Coronary artery (tissue), 2 donors: ENCODE measurements around the gene SCO1.

Experiments used
- DNase-seq: peaks from one replicate; pipeline ENCODE4 v3.0.0-alpha.2; 2017; ENCODE audit warnings: low spot score
- H3K27ac ChIP-seq, 2 donors: fragments of 200-600 bp; sonication (generic); one replicate each; pipeline ENCODE4 v1.5.1; 2016 to 2019
- H3K4me3 ChIP-seq: fragments of 200-600 bp; sonication (generic); 2 replicates; pipeline ENCODE4 v1.5.1; 2016; ENCODE audit warnings: mild to moderate bottlenecking, moderate library complexity
- TF ChIP-seq, protein P1 (sequence below): fragments of 200-600 bp; sonication (generic); IDR thresholded peaks from one replicate; pipeline ENCODE4 v1.5.1; 2019; ENCODE audit warnings: antibody characterized with exemption

SCO1 gene

DNA sequence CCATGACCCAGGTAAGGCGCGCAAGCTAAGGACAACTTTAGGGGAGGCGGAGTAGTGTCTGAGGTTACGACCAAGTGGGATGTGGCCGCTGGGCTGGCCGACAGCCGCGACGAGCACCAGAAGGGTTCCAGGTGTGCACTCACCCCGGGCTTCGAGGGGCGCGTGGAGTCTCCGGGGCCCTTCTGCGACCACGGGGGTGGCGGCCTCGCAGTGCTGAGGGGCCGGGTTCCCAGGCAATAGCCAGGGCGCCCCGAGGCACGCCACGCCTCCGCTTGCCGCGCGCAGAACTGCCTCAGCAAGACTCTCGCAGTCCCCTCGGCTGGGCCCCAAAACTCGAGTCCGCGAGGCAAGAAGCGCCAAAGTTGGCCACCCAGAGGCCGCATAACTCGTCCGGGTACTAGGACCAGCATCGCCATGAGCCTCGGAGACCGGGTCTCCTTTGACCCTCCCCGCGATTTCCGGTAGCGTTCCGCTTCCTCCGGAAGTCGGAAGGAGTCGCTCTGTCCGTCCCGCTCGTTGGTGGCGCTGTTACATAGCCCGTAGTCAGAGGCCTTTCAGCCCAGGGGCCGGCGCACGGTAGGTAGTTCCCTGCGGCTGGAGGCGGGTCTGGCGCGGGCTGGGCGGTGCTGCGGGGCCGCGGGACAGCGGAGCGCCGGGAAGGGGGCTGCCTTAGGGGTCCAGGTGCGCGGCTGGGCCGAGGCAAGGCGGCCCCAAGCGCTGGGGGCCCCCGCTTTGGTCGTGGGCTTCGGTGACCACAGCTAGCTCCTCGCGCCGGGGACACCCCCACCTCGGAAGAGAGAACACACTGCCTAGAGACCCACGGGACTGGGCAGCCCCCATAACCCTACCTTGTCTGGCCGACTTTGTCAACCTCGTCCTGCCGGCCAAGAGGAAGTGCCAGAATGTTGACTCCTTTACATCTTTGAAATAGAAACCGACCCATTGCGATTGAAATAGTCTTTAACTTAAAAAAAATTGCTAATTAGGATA lies at the start of gene SCO1, which contains the start of gene ADPRM:
SCO1 (minus strand) TSS at position 442 of the 990 bp plus-strand sequence; CDS start at position 416, 26 bp downstream.
ADPRM (plus strand) TSS at position 503 of the 990 bp plus-strand sequence. CDS start 7,333 bp downstream, outside the sequence.
- Histone ChIP-seq H3K27ac (peak within 1 kb of the TSS; percentile 91 to 95), H3K4me3 (peak within 1 kb of the TSS; percentile 85)
- DNase-seq, result peak; percentile 94
- TF ChIP-seq, protein P1, sequence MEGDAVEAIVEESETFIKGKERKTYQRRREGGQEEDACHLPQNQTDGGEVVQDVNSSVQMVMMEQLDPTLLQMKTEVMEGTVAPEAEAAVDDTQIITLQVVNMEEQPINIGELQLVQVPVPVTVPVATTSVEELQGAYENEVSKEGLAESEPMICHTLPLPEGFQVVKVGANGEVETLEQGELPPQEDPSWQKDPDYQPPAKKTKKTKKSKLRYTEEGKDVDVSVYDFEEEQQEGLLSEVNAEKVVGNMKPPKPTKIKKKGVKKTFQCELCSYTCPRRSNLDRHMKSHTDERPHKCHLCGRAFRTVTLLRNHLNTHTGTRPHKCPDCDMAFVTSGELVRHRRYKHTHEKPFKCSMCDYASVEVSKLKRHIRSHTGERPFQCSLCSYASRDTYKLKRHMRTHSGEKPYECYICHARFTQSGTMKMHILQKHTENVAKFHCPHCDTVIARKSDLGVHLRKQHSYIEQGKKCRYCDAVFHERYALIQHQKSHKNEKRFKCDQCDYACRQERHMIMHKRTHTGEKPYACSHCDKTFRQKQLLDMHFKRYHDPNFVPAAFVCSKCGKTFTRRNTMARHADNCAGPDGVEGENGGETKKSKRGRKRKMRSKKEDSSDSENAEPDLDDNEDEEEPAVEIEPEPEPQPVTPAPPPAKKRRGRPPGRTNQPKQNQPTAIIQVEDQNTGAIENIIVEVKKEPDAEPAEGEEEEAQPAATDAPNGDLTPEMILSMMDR, result no peak

DNA sequence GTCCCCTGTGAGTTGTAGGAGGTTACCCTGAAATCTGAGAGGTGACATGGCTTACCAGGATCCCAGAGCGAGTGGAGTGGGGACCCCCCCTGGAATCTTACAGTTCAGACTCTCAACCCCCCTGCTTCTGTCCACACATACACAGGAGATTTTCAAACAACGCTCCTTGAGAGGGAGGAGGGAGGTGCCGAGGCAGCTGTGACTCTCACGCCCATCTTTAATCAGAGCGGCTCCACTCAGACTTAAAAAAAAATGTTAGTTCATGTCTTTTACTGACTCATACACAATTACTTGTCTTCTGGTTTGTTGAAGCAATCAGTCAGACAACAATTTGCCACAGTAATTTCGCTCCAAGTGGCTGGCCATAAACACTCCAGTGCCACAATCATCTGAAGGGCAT lies 47.9 kb upstream of the SCO1 start:
- TF ChIP-seq, protein P1, result no peak
- no peak for DNase-seq
- Histone ChIP-seq H3K27ac (peak overlapping the region in 1 of 2 donors; percentile 19), H3K4me3 (no peak overlapping the region)

DNA sequence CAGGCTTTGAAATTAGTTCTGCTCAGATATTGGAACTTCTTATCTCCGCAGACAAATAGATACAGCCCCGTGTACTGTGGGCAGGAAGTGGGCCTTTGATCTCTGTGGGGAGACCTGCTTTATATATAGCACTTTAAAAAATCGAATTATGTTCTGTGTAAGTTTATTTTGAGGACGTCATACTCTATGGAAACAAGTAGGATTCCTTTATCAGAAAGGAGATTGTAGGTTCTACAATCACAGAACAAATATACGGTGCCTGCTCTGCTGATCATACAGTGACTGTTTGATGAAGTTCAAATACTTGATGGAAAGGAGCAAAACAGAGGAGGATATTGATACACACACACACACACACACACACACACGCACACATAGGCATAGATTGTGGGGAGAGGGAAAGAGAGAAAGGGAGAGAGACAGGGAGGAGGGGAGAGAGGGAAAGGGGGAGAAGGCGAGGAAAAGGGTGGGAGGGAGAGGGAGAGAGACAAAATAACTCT lies 47.2 kb upstream of the SCO1 start:
- no peak overlapping the region for H3K27ac ChIP-seq
- H3K4me3 ChIP-seq, result no peak overlapping the region
- no peak for DNase-seq
- TF ChIP-seq, protein P1, result no peak

DNA sequence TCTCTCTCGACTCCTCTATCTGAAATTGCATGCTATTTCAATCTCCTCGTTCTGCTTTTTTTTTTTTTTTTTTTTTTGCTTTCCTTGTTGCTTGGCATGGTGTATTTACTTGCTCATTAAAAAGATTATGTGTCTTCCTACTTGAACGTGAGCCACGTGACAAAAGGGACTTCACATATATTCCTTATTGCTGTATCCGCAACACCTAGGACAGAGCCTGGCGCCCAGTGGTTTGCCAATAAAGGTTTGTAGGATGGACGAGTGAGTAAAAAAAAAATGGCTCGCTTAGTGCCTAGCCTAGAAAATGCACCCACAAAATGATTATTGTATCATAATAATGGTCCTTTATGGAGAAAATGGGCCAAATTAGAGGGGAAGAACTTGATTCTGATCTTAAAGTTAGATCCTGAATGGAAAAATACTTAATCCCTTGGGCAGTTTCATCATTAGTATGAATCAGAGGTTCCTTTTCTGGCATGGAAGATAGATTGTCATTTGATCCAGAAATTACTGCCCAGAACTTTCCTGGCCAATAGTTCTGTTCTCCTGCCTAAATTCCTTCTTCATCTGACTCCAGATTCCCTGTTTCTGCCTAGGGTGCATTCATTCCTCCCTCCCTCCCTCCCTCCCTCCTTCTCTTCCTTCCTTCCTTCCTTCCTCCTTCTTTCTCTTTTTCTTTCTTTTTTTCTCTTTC lies 46.1 kb upstream of the SCO1 start:
- H3K4me3 ChIP-seq, result no peak overlapping the region
- no peak for DNase-seq
- H3K27ac ChIP-seq, result peak overlapping the region in 1 of 2 donors; percentile 46
- TF ChIP-seq, protein P1, result no peak

DNA sequence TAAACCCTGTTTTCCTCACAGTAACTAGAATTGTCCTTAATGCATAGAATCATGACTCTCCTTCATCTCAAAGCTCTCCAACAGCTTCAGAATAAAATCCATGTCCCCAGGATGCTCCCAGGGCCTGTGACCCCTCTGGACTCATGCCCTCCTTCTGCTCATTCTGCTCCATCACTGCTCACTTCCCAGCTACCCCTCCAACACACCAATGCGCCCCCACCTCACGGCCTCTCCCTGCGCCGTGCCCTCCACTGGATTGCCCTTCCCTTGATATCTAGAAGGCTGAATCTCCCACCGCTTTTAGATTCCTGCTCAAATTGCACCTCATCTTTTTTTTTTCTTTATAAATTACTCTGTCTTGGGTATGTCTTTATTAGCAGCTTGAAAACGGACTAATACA lies 45.1 kb upstream of the SCO1 start:
- no peak for DNase-seq
- Histone ChIP-seq H3K4me3 (no peak overlapping the region), H3K27ac (peak overlapping the region in 1 of 2 donors; percentile 18)
- TF ChIP-seq, protein P1, result no peak

DNA sequence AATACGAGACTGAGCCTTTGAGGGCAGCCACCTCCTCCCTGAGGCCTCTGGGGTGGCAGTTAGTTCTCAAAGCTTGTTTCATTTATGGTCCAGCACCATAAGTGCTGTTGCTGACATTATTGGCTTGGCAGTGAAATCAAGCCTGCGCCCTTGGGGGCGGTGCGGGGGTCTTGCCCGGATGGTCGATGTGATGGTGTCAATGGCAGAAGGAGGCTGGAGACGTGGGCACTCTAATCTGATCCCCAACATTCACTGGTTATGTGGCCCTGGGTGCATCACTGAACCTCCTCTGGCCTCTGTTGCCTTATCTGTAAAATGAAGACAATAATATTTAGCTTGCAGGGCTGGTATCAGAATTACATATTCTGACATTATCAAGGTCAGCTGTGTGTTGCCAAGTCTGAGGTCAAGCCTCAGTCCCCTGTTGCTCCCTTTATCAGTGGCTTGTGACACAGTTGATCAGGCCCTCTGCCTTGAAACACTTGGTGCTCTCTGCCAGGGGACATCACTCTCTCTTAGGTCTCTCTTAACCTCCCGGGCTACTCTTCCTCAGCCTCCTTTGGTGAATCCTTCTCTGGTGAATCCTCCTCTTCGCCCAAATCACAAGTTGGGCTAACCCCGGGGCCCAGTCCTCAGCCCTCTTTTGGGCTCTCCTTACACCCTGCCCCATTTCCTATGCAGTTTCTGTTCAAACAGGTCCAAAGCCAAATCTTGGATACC lies 44.2 kb upstream of the SCO1 start:
- TF ChIP-seq, protein P1, result no peak
- no peak overlapping the region for H3K27ac ChIP-seq

More for the DNA sequence above, 44.2 kb upstream of the SCO1 start:
- no peak overlapping the region for H3K4me3 ChIP-seq
- peak; percentile 70 for DNase-seq
